Fibroblast of skin of left biceps (primary cell): ENCODE results near the gene DAPK1.

Experiments
- DNase-seq, 2 experiments: peaks; one replicate each; pipeline ENCODE4 v3.0.0-alpha.2; 2013; ENCODE audit warnings: low read depth in 2 of 2

Gene DAPK1

GRCh38 chr9:87711857-87712800 is 214.5 kb downstream of the DAPK1 start:
- DNase-seq = peak in 1 of 2 experiments; percentile 42

DNA sequence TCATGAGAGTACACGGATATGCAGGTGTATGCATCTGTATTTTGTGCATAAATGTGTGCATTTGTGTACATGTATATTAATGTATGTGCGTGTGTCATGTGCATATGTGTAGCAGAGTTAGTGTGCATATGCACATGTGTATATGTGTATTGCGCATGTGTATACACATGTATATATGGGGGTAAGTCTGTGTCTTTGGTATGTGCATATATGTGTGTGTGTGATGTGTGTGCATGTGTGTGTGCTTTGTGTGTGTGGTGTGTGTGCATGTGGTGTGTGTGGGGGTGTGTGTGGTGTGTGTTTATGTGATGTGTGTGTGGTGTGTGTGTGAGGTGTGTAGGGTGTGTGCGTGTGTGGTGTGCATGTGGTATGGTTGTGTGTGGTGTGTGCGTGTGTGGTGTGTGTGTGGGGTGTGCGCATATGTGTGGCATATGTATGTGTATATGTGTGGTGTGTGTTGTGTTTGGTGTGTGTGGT is 215.2 kb downstream of the DAPK1 start:
- DNase-seq = no peak

DNA sequence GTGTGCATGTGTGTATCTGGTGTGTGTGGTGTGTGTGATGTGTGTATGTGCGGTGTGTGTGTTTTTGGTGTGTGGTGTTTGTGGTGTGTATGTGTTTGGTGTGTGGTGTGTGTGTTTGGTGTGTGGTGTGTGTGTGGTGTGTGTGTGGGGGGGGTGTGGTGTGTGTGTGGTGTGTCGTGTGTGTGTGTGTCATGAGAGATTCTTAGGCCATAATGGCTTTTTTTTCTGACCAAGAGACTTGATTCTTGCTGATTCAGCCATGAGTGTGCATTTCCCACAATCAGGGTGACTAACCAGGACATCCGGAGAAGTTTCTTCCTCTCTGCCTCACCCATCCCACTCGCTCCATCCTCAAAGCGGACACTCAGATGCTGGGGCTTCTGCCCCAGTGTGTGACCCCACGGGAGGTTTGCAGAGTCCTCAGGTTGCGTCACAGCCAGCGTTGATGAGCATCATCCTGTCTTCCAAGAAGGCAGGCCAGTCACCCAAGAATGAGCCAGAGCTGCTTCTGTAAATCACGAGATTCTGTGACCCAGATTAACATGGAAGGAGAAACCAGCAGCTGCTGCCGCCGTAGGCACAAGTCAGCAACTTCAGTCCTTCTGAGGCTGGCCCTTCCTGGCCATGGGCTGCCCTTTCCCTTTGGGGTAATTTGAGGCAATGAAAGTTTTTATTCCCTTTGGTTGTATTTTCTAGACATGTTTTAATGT is 215.8 kb downstream of the DAPK1 start:
- DNase-seq = peak; percentile 92 to 93

DNA sequence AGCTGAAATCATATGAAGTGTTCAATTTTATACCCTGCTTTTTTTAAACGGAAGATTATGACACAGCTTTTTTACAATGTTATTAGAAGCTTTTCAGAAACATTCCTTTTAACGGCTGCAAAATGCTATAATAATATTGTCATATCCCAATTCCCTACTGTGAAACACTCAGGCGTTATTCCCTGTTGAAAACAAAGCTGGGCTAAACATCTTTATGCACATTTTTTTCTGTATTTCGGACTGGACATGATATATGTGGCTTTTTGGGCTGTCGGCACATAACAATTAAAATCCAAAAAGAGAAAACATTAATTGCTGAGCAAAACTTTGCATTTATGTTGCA is 216.3 kb downstream of the DAPK1 start:
- DNase-seq = no peak

DNA sequence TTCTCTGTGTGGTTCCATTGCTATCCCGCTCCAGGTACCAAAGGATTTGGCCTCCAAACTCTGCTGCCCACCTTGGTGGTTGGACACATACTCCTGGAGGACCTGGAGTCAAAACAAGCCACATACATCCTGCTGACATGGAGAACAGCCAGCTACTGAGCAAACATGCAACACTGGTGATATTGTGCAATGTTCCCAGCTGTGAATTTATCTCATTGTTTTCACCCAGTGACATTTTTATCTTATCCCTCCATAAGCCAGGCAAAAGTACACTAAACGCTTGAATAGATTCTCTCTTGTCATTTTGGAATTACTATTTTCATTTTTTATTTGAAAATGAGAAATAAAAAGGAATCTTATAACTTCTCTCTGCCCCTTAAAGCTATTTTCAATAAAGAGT is 217.2 kb downstream of the DAPK1 start:
- peak in 1 of 2 experiments; percentile 54 for DNase-seq

- DNase-seq = no peak
These were observed 218.5 kb downstream of the DAPK1 start for GRCh38 chr9:87716141-87716540.

- no peak for DNase-seq
These were observed 219.8 kb downstream of the DAPK1 start for GRCh38 chr9:87717456-87717855.

GRCh38 chr9:87718231-87718630 is 220.6 kb downstream of the DAPK1 start:
- DNase-seq = no peak

- no peak for DNase-seq
These were observed 221.4 kb downstream of the DAPK1 start for GRCh38 chr9:87718852-87719612.

DNA sequence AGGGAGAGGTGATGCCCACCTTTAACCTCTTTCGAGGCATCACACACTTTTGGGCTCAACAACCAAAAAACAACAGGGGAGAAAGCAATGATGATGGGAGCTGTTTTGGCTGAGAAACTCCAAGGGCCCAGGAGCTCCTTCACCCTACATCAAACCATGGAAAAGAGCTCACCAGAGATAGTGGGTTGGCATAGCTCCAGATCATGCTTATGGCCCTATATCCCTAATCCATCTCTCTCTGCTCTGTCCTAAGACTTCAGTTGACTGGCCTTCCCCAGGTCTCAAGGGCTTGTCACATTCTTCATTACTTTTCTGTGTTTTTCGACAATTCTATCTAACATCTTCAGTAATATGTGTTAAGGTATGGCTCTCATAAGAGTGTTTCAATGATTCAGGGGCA is 222.5 kb downstream of the DAPK1 start:
- DNase-seq = no peak

DNA sequence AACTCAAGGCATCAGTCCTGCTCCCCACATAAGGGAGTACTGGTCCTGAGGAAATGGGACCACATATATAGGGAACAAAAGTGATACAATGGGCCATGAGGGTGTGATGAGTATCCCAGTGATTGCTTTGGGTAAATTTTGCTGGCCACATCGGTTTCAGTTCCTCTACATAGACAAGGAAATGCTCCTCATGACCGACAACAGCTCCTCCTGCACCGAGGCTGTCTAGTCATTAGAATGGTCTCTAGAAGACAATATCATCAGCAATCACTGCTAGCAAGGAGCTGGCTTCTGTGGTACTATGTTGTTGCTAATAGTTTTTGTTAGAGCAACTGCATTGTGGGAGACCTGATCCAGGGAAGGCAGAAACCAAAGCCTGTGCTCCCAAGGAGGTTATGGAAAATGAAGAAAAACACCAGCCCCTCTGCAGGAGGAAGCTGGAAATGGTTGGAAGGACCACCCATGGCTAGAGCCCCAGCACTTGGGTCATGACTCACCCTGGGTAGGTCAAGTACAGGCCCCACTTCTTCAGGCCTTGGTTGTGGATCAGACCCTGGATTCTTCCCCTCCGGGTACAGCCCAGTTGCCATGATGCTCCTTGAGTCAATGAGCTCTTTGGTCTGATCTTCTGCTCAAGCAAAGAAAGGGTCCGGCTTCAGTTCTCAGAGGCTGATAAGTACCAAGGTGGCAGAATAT is 224.9 kb downstream of the DAPK1 start:
- no peak for DNase-seq

- no peak for DNase-seq
These were observed 227.8 kb downstream of the DAPK1 start for GRCh38 chr9:87725356-87725899.

DNA sequence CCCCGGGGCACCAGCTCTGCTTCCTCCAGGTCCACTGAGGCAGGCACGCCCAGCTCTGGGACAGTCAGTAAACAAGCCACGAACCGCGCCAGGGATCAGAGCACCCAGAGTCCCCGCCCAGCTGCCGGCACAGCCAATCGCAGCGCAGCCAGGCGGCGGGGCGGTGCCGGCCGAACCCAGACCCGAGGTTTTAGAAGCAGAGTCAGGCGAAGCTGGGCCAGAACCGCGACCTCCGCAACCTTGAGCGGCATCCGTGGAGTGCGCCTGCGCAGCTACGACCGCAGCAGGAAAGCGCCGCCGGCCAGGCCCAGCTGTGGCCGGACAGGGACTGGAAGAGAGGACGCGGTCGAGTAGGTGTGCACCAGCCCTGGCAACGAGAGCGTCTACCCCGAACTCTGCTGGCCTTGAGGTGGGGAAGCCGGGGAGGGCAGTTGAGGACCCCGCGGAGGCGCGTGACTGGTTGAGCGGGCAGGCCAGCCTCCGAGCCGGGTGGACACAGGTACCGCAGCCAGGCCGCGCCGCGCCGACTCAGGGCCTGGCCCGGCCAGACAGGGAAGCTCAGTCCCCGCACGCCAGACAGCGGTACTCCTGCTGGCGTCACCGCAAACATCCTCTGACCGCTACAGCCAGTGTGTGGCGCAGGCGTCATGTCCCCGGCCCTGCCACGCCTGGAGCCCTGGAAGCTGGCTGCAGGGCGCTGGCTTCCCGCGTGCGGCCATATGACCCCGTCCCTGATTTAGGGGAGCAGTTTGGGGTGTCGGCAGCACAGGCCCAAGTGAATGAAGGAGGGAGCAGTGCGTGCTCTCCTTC is 228.4 kb downstream of the DAPK1 start, which contains the start of gene CTSL:
Gene CTSL, plus strand, starts transcription at position 220 of the 810 bp plus-strand sequence. CDS start 1,485 bp downstream, outside the sequence.
- peak in 1 of 2 experiments; percentile 43 for DNase-seq

- no peak for DNase-seq
These were observed 231.6 kb downstream of the DAPK1 start for GRCh38 chr9:87729246-87729645.

GRCh38 chr9:87731321-87731720 is 233.7 kb downstream of the DAPK1 start:
- no peak for DNase-seq

GRCh38 chr9:87732344-87732743 is 234.7 kb downstream of the DAPK1 start:
- DNase-seq = no peak

DNA sequence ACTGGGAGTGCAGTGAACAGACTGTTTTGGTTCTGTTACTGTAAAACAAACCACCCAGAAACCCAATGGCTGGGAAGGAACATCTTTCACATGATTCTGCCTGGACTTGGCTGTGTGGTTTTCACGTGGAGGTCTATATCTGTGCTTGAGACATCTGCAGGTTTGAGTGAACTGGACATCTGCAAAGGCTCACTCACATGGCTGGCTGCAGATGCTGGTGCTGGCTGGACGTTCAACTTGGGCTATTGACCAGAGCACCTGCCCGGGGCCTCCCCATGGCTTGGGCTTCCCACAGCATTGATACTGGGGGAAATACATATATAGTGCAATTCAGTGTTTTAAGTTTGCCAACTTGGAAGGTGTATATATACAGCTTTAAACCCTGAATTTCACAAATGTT is 235.1 kb downstream of the DAPK1 start:
- no peak for DNase-seq

GRCh38 chr9:87733273-87734052 is 235.8 kb downstream of the DAPK1 start:
- no peak for DNase-seq

GRCh38 chr9:87734106-87734505 is 236.4 kb downstream of the DAPK1 start:
- DNase-seq = no peak
